NCI-H526 treated with DMSO at 0.1 percent for 48 hours (cell line): Measurements from ENCODE around the gene FRMD4B.

Experiments used
- DNase-seq: peaks from one replicate; lab custom pipeline; 2025; lab: John Stamatoyannopoulos, UW

The FRMD4B gene

DNA sequence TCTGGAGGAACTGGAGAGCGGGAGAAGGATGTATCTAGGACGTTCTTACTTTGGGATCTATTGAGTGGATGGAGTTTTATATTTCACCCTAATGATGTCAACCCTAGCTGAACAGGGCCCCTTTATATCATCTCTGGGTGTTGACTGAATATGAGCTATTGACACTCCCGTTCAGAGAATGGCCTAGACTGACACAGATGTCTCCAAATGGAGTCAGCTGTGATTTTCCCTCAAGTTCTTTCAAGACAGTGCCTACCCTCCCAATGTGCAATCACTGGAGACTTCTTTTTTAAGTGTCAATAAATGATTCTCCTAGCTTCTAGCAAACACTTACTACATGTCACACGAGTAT is 63.8 kb downstream of the FRMD4B start:
- DNase-seq: no peak

DNA sequence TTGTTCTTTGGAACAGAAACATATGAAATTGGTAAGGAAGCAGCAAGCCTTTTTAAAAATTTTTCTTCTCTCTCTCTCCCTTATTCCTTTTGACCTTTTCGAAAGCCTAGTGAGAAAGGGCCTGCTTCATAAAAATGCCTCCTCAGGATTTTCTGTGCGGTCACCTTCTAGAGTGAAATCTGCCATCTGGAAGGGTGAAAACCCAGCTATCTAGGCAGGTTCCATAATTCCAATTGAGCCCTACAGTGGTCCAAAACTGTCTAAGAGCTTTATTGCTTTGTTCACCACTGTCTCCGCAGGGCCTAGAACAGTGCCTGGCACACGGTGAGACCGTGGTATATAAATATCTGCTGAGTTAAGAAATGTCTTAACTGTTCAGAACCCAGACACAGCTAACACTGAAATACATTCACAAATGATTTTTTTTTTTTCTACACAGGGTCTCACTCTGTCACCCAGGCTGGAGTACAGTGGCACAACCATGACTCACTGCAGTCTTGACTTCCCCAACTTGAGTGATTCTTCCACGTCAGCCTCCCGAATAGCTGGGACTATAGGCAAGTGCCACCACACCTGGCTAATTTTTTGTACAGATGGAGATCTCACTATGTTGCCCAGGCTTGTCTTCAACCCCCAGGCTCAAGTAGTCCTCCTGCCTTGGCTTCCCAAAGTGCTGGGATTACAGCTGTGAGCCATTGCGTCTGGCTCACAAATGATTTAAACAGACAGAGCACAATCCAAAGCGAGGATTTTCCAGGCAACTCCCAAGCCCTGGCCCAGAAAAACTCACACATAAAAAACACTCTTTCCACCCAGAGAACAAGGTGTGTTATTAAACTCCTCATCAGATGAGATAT is 64.4 kb downstream of the FRMD4B start:
- no peak for DNase-seq

DNA sequence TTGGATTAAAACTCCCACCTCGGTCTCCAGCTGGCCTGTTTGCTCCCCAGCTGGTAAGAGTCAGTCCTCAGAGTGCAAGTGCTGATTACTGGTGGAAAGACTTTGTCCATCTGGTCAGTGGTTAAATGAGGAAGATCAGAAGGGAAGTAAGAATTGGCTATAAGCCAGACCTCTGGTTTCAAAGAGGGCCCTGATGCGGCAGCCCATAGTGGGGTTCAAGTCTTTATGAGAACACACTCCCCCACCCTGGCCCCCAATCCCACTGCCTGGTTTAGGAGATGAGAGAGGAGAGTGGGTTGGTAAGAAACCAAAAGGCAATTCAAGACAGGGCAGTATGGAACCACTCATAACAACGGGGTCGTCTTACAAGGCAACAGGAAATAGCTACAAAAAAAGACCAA is 65.0 kb downstream of the FRMD4B start:
- DNase-seq: no peak

DNA sequence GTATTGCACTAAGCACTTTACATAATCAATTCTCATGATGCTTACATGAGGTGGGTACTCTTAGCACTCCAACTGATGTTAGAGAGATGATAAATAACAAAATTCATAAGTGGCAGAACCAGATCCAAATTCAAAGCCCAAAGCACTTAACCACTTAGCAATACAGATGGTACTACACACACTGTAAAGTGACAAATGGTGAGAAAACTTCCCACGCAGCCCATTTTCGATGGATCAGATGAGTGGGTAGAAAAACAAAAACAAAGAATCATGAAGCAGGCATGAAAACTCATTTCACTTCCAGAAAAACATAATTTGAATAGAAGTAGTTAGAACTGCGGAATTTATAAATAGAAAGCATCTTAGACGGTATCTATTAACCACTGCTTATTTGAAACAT is 66.2 kb downstream of the FRMD4B start:
- no peak for DNase-seq

DNA sequence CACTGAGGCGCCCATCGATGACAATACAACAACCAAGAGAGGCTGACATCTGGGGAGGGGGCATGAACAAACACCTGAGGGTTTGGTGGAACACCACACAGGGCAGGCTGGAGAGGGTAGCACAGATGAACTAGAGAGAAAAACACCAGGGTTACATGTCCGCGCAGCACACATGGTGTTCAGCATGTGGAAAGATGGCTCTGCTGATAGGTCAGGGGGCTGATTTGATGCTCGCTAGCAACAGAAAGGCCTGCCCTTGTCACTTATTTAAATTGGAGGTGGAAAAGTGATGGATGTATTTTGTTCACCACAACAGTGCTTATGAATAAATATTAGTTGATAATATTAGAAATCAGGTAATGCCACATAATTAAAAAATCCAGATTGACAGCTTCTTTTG is 67.5 kb downstream of the FRMD4B start:
- no peak for DNase-seq

DNA sequence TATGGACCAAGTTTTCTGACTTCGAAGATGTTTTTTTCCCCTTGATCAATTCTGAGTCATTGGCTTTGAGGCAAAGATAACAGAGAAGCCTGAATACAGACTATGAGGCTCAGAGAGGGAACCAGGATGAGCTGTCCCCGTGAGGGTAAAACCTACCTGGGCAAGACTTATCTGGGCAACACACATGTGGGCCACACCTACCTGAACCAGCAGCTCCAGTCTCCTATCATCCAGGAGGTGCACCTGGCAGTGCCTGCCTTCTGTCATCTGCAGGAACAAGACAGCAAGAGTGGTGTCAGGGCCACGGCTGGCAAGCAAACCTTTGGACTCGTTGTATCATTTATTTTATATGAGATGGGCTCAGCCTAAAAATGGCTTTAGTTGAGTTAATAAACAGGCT is 72.6 kb downstream of the FRMD4B start:
- no peak for DNase-seq

DNA sequence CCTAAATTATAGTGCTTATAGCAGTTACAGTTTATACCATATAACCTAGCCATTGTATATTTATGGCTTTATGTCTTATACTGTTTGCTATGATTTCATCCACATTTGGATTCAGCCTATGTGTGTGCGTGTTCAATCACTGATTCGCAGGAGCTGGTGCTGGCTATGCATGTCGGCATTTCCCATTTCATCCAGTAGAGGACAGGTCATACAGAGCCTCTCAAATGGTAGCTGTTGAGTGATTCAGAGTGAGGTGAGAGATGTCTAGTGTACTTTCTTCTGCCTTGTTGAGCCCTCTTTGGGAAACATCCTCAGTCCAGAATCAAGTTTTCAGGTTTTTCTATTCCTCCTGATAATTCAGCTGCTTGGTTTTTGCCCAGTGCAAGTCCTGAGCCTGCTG is 76.1 kb downstream of the FRMD4B start:
- no peak for DNase-seq

DNA sequence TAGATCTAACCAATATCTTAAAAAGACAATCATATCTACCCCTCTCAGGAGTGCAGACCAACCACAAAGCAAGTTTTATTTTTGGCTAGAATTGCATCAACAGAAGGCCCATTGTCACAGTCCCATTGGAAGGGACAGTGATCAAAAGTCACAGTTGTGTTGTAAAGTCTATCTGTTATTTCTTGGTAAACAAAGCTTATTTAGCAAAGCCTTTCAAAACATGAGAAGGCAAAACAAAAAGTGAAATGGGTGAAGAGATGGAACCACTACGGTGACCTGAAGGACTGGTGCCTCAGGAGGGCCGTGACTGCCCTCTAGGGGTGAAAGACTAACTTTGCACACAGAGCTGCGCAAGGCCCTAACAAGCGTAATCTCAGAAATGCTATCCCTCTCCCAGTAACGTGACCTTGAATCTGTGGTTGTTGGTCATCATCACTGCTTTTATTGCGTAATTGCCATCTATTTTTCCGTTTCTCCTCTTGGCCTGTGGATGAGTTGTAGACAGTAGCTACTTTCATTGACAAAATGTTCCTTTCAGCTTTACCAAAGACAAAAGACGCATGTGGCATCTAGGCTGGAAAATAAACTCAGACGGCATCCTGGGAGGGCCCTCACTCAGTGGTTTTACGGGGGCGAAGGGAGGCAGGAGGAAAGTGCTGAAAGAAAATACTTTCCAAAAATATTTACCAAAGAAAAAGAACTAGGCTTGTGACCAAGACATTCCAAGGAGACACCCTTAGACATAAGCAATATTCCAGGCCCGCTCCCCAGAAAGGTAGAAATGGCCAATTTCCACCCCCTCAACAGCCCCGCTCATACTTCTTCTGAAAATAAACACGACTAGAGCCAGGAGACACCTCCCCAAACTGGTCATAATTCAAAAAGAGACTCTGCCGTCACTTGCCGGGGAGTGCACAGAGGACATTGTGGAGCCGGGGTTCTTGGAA is 79.4 kb downstream of the FRMD4B start:
- peak; percentile 39 for DNase-seq

DNA sequence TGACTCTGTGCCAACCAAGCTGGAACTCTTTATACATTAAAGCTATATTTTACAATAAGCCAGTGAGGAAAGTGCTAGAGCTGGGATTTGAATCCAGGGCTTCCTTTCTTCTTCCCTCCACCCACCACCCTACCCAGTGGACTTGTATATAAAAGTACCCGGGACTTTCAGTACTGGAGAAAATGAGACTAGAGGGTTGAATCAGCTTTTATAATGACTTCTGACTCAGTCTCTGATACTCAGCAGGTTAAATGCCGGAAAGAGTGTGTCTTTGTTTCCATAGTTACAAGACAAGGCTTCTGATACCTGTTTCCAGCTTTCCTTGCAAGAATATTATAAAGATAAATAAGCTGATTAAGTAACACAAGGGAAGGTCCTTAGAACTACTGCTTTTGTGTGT is 80.9 kb downstream of the FRMD4B start:
- DNase-seq: no peak

DNA sequence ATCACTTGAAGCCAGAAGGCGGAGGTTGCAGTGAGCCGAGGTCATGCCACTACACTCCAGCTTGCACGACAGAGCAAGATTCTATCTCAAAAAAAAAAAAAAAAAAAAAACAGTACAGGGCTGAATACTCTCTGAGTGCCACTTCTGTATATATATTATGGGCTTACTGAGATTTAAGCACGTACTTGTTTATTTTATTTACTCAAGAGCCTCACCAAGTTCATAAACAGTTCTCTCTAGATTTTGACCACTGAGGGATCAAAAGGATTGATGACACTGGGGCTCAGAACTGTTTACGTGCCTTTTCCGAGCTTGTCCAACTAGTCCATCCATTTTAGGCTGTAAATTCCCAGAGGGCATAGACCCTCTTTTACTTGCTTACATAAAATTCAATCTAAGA is 81.5 kb downstream of the FRMD4B start:
- DNase-seq: no peak

DNA sequence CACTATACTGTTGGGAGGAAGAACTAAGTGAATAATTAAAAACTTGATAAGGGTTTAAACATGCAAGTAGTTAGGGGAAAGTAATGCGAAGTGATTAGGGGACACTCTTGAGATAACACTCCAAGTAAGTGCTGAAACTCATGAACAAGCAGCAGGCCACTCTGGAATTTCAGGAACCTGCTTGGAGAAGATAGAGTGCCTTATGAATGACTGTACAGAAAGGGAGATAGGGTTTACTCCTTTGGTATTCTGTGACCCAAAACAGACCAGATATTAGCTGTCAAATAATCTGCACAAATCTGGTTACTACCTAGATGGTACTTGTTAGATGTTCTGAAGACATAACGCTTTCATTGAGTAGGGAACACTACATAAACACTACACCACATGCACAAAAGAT is 85.6 kb downstream of the FRMD4B start:
- no peak for DNase-seq

DNA sequence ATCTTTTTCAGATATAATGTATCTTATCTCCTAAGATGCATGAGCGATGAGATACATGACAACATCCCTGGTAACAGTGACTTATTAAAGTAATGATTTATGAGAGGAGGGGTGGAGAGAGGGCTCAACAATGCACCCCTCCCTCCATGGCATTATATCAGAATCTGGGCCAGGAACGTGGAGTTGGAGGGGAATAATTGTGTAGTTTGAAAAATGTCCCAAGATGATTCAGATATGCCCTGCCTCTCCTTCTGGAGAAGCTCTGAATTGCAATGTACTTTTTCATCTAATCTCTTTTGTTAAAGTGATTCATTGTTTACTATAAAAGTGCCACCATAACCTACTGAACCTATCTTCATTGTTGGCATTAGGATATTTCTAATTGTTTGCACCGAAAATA is 86.5 kb downstream of the FRMD4B start:
- DNase-seq: no peak

DNA sequence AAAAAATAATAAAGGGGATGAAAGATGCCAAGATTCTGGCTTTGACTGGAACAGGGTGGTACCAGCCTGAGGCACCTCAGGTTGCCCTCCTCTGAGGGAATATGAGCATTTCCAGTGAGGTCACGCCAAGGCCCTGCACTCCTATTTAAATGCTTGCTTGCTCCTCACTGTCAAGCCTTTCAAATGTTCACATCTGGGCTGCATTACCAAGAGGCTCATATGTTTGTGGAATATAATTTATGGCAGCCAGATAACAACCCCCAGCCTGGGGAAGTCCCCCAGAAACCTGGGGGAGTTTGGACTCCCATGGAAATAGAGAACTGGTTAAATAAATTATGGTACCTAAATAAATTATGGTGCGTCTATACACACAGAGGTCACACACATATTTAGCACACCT is 88.4 kb downstream of the FRMD4B start:
- no peak for DNase-seq

DNA sequence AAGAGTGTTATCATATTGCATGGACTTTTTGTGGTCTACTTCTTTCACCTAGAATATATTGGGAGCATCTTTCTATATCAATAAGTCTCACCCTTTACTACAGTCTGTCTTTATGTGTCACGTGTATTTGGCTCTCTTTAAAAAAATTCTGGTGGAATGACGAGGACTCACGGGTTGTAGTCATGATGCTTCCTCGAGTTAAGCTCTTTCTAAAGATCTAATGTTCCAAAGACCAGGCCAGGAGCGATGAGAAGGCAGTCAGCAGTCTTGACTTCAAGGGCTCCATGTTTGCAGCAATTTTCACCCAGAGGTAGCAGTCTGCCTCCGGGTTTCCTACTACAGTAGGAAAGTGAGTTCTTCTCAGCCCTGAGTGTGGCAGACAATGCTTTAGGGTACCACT is 88.9 kb downstream of the FRMD4B start:
- no peak for DNase-seq

DNA sequence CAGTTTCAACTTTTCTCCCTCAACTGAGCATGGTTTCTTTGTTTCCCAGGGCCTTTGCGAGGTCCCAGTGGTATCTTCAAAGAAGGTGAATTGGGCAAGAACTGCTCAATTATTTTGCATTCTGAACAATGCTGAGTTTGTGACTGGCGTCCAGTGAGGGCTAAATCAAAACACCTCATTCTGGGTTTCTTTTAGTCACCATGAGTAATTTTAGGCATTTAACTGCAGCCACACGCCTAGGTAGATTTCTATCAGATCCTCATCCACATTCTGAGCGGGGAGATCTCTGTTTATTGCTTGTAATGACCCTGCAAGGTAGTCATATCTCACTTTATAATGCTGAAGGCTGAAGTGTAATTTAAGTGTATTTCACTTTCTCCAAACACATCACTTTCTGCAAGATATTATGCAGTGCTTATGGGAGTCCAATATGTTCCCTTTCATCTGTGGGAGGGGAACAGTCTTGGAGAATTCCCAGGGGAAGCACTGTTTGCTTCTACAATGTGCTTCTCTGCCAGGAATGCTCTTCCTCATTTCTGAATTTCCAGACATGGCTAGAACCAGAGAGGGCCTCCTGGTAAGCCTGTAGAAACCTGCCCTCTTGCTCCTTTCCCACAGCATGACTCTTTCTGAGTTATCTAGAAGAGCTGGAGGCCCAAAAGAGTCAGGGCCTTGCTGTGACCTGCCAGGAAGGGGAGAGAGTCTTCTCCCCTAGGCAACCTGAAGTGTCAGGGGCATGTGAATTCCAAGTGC is 91.7 kb downstream of the FRMD4B start:
- no peak for DNase-seq

DNA sequence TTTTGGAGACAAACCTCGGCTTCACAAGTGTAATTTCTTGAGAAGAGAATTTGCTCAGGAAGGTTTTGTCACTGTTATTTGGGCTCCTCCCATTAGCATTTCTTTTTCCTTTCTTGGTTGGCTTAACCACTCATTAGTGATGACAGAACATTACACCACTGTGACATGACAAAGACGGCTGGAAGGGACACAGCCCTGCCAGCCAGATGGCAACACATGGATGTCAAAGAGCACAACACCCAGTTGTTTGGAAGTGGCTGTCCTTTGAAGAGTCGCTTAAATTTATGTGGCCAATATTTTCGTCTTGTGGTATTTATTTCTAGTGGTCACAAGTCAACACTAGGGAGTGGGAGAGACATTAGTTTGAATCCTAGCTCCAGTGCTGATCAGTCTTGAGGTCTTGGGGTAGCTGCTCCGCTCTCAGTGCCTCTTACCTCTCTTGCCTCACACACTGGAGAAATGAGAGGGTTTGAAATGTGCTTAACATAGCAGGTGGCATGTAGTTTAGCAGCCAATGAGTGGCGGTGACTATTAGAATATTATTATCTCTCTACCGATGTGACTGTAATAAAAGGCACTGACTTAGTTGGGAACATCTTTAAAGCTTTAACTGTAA is 92.8 kb downstream of the FRMD4B start:
- no peak for DNase-seq

DNA sequence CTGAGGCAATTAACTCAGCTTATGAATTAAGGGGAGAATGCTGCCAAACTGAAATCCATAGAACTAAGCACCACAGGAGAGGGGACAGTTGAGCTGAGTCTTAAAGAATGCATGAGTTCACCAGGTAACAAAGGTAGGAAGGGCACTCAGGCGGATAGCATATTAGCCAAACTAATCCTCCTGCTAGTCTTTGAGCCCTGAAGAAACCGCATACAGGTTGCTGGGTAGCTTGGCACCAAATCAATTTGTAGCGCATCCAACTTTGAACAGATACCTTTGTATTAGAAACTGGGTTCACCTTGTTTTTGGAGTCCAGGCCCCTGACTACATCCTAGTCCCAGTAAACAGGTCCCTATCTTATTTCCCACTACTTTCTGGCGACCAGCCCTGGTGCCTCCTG is 93.7 kb downstream of the FRMD4B start:
- no peak for DNase-seq

DNA sequence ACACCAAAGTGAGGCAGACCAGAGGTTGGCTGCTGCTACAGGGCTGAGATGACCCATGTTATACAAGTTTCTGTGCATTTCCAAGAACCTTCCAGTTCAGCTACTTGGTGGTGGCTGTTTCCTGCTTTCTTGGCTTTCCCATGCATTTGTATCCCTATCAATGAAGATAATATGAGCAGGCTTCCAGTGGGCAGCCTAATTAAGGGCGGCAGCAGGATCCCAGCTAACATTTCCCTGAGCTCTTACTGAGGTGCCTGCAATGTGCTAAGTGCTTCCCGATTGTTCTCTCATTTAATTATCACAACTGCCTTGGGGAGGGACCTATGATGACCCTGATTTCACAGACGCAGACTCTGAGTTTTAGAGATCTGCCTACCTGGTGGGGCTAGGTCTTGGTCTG is 95.5 kb downstream of the FRMD4B start:
- DNase-seq: no peak

DNA sequence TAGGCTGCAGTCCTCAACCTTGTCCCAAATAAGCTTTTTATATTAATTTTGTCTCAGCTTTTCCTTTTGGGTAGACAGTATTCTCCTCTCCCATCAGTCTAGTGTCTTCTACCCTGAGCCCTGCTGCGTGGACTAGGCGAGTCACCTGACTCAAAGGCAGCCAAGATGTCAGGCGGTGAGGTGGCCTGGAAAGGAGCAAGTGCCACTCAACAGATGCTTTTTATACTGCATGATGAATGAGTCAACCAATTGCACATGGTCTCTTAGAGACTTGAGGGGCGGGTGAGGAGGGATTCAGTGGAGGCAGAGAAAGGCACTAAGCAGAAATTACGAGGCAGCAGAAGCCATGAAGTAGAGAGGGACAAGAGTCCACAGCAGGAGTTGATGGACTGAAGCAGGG is 95.9 kb downstream of the FRMD4B start:
- DNase-seq: no peak

DNA sequence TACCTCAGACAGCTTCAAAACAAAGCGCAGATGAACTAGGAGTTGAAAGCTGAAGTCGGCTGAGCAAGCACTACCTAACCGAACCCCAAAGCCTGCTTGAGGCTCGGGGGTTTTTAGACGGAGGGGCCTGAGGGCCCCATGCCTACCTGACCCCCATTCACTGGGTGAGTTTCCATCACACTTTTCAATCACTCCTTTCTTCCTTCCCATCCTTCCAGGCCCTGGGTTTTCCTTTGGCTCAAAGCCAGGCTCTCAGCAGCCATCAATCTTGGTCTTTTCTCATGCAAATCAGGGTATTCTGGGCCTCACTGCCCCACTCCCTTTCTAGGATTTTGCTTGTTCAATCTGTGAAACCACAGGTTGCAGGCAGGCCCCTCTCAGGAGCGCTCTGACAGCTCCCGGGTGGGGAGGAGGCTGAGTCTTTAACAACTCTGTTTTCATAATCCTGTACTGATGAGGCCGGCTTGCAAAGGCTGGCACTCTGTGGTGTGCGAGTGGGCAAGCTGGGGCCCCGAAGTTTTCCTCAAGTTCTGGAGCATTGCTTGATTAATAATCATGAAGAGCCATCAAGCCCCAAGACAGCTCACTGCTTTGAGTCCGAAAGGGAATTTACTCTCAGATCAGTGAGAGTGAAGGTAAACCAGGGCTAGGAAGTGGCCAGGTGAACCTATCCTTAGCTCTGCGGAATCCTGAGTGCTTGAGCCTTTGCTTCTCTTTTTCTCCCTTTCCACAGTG is 97.6 kb downstream of the FRMD4B start:
- DNase-seq: peak; percentile 16

DNA sequence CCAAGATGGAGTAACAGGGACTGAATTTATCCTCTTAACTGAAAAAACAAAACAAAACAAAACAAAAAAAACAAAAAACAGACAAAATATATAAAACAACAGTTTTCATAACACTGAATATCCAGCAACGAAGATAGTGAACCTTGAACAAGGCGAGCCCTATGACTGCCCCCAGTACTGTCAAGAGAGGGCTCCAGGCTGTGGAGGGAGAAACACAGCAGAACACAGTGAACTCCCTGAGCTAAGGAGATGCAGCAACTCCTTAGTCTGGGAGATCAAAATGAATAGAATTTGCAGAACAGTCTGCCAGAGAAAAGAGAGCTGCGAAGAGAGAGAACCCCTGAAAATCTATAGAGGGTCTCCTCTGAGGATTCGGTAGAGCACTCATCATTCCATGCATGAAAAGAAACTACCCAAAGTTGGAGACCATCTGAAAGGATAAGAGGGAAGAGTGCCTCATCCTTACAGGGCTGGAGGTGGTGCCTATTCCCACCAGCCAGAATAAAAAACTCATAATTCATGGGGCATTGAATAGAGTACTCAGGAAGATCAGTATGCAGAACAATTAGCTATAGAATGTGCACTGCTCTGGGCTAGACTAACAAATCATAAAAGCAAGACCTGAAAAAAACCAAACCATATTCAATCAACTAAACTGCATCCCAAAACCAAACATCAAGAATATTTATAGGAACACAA is 101.8 kb downstream of the FRMD4B start:
- DNase-seq: no peak
